ENCODE measurements around the gene SHISA8.
A peak's percentile ranks its signal among the peaks of the same experiment; 100 is the strongest.
"Not testable (repeated sequence)": the region's sequence is repeated elsewhere in the genome, so short reads cannot be mapped to it uniquely, and the experiment has no call there.

Gene SHISA8

GRCh38 chr22:41915035-41915785 is at the start of gene SHISA8:
Gene SHISA8, minus strand, starts transcription at chr22:41915074. Its CDS starts 407 bp downstream, at chr22:41914667.
- DNase-seq, result no peak

GRCh38 chr22:41964112-41964491 is 49.2 kb upstream of the SHISA8 start:
- no peak for DNase-seq

- DNase-seq, result no peak
Observed at GRCh38 chr22:41963453-41964111, 48.7 kb upstream of the SHISA8 start.

- no peak for DNase-seq
Observed at GRCh38 chr22:41957941-41958556, 43.2 kb upstream of the SHISA8 start.

- no peak for DNase-seq
Observed at GRCh38 chr22:41952713-41953112, 37.8 kb upstream of the SHISA8 start.

- DNase-seq, result no peak
Observed at GRCh38 chr22:41951898-41952474, 37.1 kb upstream of the SHISA8 start, which contains the start of gene SMIM45. Gene SMIM45, plus strand, starts transcription at chr22:41952150.

GRCh38 chr22:41949297-41949965 is 34.6 kb upstream of the SHISA8 start:
- DNase-seq, result peak; percentile 15

GRCh38 chr22:41948928-41949296 is 34.0 kb upstream of the SHISA8 start:
- not testable (repeated sequence) for DNase-seq

GRCh38 chr22:41948142-41948541 is 33.3 kb upstream of the SHISA8 start:
- DNase-seq, result no peak

- no peak for DNase-seq
Observed at GRCh38 chr22:41947424-41948080, 32.7 kb upstream of the SHISA8 start.

GRCh38 chr22:41946629-41947423 is 32.0 kb upstream of the SHISA8 start, which contains the start of gene CENPM:
Gene CENPM, minus strand, starts transcription at chr22:41947152. Its CDS starts 76 bp downstream, at chr22:41947076.
- DNase-seq, result peak; percentile 82

GRCh38 chr22:41943661-41944209 is 28.9 kb upstream of the SHISA8 start:
- no peak for DNase-seq

GRCh38 chr22:41940832-41941765 is 26.2 kb upstream of the SHISA8 start:
- DNase-seq, result peak; percentile 27

- no peak for DNase-seq
Observed at GRCh38 chr22:41939981-41940831, 25.3 kb upstream of the SHISA8 start.

GRCh38 chr22:41936894-41937169 is 22.0 kb upstream of the SHISA8 start:
- DNase-seq, result no peak

- no peak for DNase-seq
Observed at GRCh38 chr22:41935509-41935908, 20.6 kb upstream of the SHISA8 start.

GRCh38 chr22:41935015-41935351 is 20.1 kb upstream of the SHISA8 start:
- DNase-seq, result no peak

- no peak for DNase-seq
Observed at GRCh38 chr22:41934284-41935014, 19.6 kb upstream of the SHISA8 start.

All from DMS79 treated with DMSO at 0.1 percent for 48 hours (cell line).